Endothelial cell (in vitro differentiated cells): ENCODE data around the gene RALGAPB. TPM values are rescaled to one million over a fixed set of nuclear protein-coding genes. Genes with fewer than 3 reads are reported as not detected.

Source experiments
- DNase-seq: peaks from one replicate; pipeline ENCODE4 v3.0.0; 2021; ENCODE audit warnings: low spot score
- H3K27ac Mint-ChIP-seq: one replicate; pipeline ENCODE4 v1.8.0; 2021; ENCODE audit warnings: mixed read lengths, inconsistent platforms; ENCODE audit not compliant: unreplicated experiment
- H3K27me3 Mint-ChIP-seq: one replicate; pipeline ENCODE4 v1.8.0; 2021; ENCODE audit warnings: mild to moderate bottlenecking, moderate library complexity, mixed read lengths, inconsistent platforms; ENCODE audit not compliant: unreplicated experiment
- H3K36me3 Mint-ChIP-seq: one replicate; pipeline ENCODE4 v1.8.0; 2021; ENCODE audit warnings: mild to moderate bottlenecking, low read depth, mixed read lengths, inconsistent platforms; ENCODE audit not compliant: unreplicated experiment
- H3K4me1 Mint-ChIP-seq: one replicate; pipeline ENCODE4 v1.8.0; 2021; ENCODE audit warnings: mild to moderate bottlenecking, mixed read lengths, inconsistent platforms; ENCODE audit not compliant: unreplicated experiment
- H3K4me3 Mint-ChIP-seq: one replicate; pipeline ENCODE4 v1.8.0; 2021; ENCODE audit warnings: mild to moderate bottlenecking, mixed read lengths, inconsistent platforms; ENCODE audit not compliant: unreplicated experiment
- H3K9me3 Mint-ChIP-seq: one replicate; pipeline ENCODE4 v1.8.0; 2021; ENCODE audit warnings: mixed read lengths, inconsistent platforms; ENCODE audit not compliant: unreplicated experiment
- CTCF ChIP-seq: fragments of 200-600 bp; sonication (generic); IDR thresholded peaks from one replicate; pipeline ENCODE4 v1.5.0; 2021; ENCODE audit warnings: antibody characterized with exemption; ENCODE audit not compliant: unreplicated experiment
- total RNA-seq: library from RNA; stranded (reverse); fragmentation: NEBNext Ultra II Directional; extraction: Animal tissue kit (Norgen Biotek cat#: 25700); gene quantifications from one replicate; pipeline ENCODE4 v1.2.1, GENCODE V29; 2021; ENCODE audit not compliant: unreplicated experiment

The RALGAPB gene
- total RNA-seq, 1 donor from 2014 or later = 46.0 TPM

GRCh38 chr20:38477747-38478146 lies 5.1 kb downstream of the RALGAPB start:
- H3K27ac Mint-ChIP-seq = no peak overlapping the region
- H3K4me3 Mint-ChIP-seq = no peak overlapping the region
- peaks cover 10% of the 10 kb centered on the region for H3K36me3 Mint-ChIP-seq
- H3K27me3 Mint-ChIP-seq = peaks cover 2% of the 10 kb centered on the region
- no peak for TF ChIP-seq CTCF
- DNase-seq = no peak
- peaks cover 14% of the 10 kb centered on the region for H3K4me1 Mint-ChIP-seq
- H3K9me3 Mint-ChIP-seq = no peaks in the 10 kb centered on the region

GRCh38 chr20:38479596-38479995 lies 7.0 kb downstream of the RALGAPB start:
- no peaks in the 10 kb centered on the region for H3K9me3 Mint-ChIP-seq
- H3K4me3 Mint-ChIP-seq = no peak overlapping the region
- H3K27ac Mint-ChIP-seq = no peak overlapping the region
- H3K27me3 Mint-ChIP-seq = peaks cover 2% of the 10 kb centered on the region
- no peak for TF ChIP-seq CTCF
- no peak for DNase-seq
- H3K4me1 Mint-ChIP-seq = peaks cover 4% of the 10 kb centered on the region
- peaks cover 10% of the 10 kb centered on the region for H3K36me3 Mint-ChIP-seq

- H3K27ac Mint-ChIP-seq = peak overlapping the region; percentile 61
- TF ChIP-seq CTCF = no peak
- no peaks in the 10 kb centered on the region for H3K4me1 Mint-ChIP-seq
Measured at GRCh38 chr20:38485041-38485440, 12.4 kb downstream of the RALGAPB start.

GRCh38 chr20:38489181-38489580 lies 16.5 kb downstream of the RALGAPB start:
- H3K27ac Mint-ChIP-seq = no peak overlapping the region
- H3K4me1 Mint-ChIP-seq = no peaks in the 10 kb centered on the region

More at GRCh38 chr20:38485041-38485440, 12.4 kb downstream of the RALGAPB start:
- Mint-ChIP-seq H3K4me3 (no peak overlapping the region), H3K9me3 (no peaks in the 10 kb centered on the region), H3K27me3 (no peaks in the 10 kb centered on the region), H3K36me3 (peaks cover 17% of the 10 kb centered on the region)
- no peak for DNase-seq

More at GRCh38 chr20:38489181-38489580, 16.5 kb downstream of the RALGAPB start:
- DNase-seq = no peak
- Mint-ChIP-seq H3K4me3 (no peak overlapping the region), H3K36me3 (peaks cover 15% of the 10 kb centered on the region), H3K27me3 (no peaks in the 10 kb centered on the region), H3K9me3 (no peaks in the 10 kb centered on the region)
- TF ChIP-seq CTCF = no peak
